GOT3 (cell line): ENCODE measurements around the gene ADGRF5.

ENCODE experiments used
- DNase-seq: peaks from one replicate; lab custom pipeline; 2025; ENCODE audit warnings: mixed read lengths; lab: John Stamatoyannopoulos, UW

ADGRF5 gene

DNA sequence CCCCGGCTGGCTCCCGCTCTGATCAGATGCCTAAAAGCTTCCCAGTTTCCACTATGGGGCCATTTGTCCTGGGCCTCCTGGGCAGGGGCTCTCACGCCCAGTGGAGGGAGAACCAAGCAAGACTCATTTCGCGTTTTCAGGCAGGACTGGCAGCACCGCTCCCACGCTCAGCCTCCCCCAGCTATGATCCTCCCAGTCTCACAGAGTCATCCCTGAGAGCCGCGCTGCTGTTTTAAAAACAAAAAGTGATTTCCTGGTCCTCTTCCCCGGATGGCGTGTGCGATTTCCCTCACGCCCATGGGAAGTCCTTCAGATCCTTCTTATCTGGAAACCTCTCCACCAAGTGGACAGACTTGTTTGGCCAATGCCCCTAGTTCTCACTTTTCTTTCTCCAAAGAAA is at the start of gene ADGRF5:
TSS of gene ADGRF5 (minus strand) at position 208 of the 400 bp plus-strand sequence. CDS start 15,176 bp downstream, outside the sequence.
- DNase-seq = no peak

DNA sequence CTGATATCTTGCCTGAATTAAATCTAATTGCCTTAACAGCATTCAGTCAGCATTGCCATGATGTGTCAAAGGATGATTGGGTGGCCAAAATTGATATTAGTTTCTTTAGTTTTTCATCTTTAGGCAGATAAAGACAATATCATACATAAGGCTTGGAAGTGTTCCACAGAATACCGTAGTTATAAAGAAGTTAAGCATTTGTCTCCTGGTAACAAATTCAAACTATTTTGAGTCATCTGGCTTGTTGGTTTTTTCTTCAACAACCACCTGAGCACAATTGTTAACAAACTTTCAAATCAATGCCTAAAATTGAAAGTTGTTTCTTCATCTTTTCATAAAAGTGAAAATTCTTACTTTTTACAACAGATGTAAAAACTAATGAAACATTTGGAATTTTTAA is 47.5 kb upstream of the ADGRF5 start:
- DNase-seq = no peak

DNA sequence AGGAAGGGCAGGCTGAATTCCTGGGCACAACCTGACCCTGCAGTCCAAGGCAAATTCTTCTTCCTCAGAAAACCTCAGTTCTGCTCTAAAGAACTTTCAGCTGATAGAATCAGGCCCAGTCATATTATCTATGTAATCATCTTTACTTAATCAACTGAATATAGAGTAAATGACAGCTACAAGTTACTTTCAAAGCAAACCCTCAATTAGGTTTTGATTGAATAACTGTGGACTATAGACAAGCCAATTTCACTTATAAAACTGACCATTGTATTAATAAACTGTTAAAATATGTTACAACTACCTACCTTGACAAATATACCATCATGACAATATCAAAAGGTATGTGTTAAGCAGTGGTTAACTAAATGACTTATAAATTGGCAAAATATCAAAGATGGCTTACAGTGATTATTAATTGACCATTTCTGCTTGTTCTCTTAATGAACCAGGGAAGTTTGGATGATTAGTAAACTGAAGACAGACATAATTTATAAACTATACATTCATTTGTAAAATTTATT is 46.1 kb upstream of the ADGRF5 start:
- no peak for DNase-seq

- DNase-seq = no peak
These were observed 43.2 kb upstream of the ADGRF5 start for GRCh38 chr6:46964716-46965519.

DNA sequence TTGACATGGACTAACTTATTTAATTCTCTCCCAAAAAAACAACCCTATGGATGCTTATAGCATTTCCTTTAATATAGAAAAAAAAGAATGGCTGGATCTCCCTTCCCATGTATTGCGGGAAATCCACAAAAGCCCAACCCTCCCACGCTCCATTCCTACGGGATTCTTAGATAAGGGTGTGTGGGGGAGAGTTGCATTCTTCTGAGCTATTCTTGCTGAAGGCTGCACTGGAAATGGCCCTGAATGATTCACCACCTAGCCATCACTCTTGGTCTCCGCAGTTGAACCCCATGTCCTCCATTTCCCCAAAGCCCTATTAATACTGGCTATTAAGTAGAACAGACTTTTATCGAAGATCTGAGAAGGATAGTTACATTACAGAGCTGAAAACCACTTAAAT is 41.9 kb upstream of the ADGRF5 start:
- DNase-seq = no peak

DNA sequence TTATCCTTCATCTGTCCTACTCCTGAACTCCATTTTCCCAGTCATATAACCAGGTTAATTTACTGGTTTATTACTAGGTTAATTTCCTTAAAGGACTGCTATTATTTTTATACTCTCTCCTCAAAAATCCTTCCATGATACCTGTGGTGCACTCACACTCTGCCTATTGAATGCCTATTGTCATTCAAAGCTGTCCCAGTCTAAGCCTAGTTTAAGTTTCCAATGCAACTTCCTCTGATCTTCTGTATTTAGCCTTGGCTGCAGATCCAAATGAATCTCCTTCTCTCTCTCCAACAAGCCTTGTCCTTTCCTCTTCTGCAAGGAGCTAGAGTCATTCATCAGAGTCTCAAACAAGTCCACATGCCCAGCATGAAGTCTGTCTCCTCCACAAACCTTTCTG is 41.3 kb upstream of the ADGRF5 start:
- no peak for DNase-seq

GRCh38 chr6:46961711-46962110 is 40.0 kb upstream of the ADGRF5 start:
- DNase-seq = no peak

DNA sequence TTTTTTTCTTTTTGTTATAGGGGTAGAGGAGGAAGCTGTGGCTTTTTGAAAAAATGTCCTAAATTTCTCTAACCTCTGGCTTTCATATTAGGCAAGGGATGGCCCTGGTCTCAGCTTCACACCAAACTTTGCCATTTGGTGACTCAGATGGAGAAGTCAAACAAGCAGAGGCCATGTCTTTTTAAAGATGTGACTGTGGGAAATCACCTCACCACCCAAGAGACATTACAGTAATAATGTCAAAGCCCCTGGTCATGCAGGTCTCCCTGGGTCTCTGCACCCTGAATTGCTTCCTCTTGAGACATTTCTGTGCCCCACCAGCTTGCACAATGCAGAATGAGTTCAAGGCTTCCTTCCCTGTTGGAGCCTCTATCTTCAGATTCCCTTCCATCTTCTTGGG is 39.5 kb upstream of the ADGRF5 start:
- DNase-seq = no peak

DNA sequence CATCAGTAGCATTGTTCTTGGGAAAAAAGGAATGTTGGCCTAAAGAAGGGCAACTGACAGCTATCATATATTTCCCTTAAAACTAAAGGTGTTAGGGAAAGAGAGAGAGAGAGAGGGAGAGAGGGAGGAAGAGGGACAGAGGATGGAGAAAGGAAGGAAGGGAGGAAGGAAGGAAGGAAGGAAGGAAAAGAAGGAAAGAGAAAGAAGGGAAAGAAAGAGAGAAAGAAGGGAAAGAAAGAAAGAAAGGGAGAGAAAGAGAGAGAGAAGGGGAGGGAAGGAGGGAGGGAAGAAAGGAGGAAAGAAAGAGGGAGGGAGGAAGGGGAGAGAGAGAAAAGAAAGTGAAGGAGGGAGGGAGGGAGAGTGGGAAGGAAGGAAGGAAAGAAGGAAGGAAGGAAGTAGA is 37.7 kb upstream of the ADGRF5 start:
- no peak for DNase-seq

- no peak for DNase-seq
These were observed 34.7 kb upstream of the ADGRF5 start for GRCh38 chr6:46956409-46956808.

- no peak for DNase-seq
These were observed 33.2 kb upstream of the ADGRF5 start for GRCh38 chr6:46954837-46955451.

GRCh38 chr6:46953921-46954320 is 32.2 kb upstream of the ADGRF5 start:
- DNase-seq = no peak

- DNase-seq = no peak
These were observed 28.0 kb upstream of the ADGRF5 start for GRCh38 chr6:46949632-46950280.

- no peak for DNase-seq
These were observed 27.0 kb upstream of the ADGRF5 start for GRCh38 chr6:46948699-46949098.

GRCh38 chr6:46947497-46947896 is 25.8 kb upstream of the ADGRF5 start:
- DNase-seq = no peak

GRCh38 chr6:46940433-46941226 is 18.9 kb upstream of the ADGRF5 start:
- no peak for DNase-seq

DNA sequence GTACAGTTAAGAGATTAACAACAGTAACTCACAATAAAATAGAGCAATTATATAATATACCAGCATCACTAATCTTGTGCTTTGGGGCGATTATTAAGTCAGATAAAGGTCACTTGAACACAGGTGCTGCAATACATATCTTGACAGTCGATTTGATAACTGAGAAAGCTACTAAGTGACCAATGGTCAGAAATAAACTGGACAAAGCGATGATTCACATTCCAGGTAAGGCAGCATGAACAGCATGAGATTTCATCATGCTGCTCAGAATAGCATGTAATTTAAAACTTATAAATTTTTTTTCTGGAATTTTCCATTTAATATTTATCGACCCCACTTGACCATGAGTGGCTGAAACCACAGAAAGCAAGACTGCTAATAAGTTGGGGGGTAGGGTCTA is 15.9 kb upstream of the ADGRF5 start:
- no peak for DNase-seq

GRCh38 chr6:46935687-46936086 is 13.9 kb upstream of the ADGRF5 start:
- DNase-seq = no peak

GRCh38 chr6:46933751-46934150 is 12.0 kb upstream of the ADGRF5 start:
- DNase-seq = no peak

GRCh38 chr6:46932526-46933319 is 11.0 kb upstream of the ADGRF5 start:
- no peak for DNase-seq

GRCh38 chr6:46931416-46931815 is 9.7 kb upstream of the ADGRF5 start:
- no peak for DNase-seq
